ENCODE results near the gene HEXD. TPM values are rescaled to one million over a fixed set of nuclear protein-coding genes. Genes with fewer than 3 reads are reported as not detected.

Gene HEXD
- total and polyA plus RNA-seq, 10 of the 15 experiments (the other 5 are each of a cell fraction or from before 2014, with no cell fraction given): 1.6 to 24.2 (median 7.0) TPM

GRCh38 chr17:82382933-82383255, 35.3 kb upstream of the HEXD start:
- ChIA-PET SMC1A (ENCODE audit: uncharacterized antibody, unreplicated experiment) (no interaction called here), CTCF (no interaction called here), POLR2A (interaction anchor here (0.6 kb wide), 1 partner anchor 15 kb away, joined by 3 read pairs; no protein-coding TSS in a partner anchor), RAD21 (ENCODE audit: unreplicated experiment) (no interaction called here)
- no TSS peak for BruUV-seq (replicated peaks)
- no peaks in the 10 kb centered on the region for H3K9me3 ChIP-seq (replicated peaks; ENCODE audit: control insufficient read depth, insufficient read depth, low read length)
- in situ Hi-C loops (cut with MboI) (no loop called here), intact Hi-C loops (cut with micrococcal nuclease; ENCODE audit: unreplicated experiment) (no loop called here)
- FAIRE-seq (no peak), ATAC-seq (no peak), DNase-seq (ENCODE audit: low read depth, low spot score) (no peak)
- no peak overlapping the region for H3K4me2 ChIP-seq (ENCODE audit: control insufficient read depth, insufficient read depth)
- H3K4me3 ChIP-seq: no peak overlapping the region
- H3K27ac ChIP-seq (ENCODE audit: control insufficient read depth, insufficient read depth): no peak overlapping the region
- no peaks in the 10 kb centered on the region for H3K79me2 ChIP-seq (ENCODE audit: control insufficient read depth, insufficient read depth, low read length)
- H2AFZ ChIP-seq (ENCODE audit: control insufficient read depth, low read depth, low read length): no peak overlapping the region
- WGBS (ENCODE audit: insufficient coverage, insufficient replicate concordance, low lambda C conversion rate, missing lambda C conversion rate): 58% methylated on average over 11 of the region's 11 CpGs
- H3K9ac ChIP-seq (ENCODE audit: control insufficient read depth, insufficient read depth, low read length): no peak overlapping the region
- H3K27me3 ChIP-seq (replicated peaks in 1 of 2; ENCODE audit: control insufficient read depth in 2 of 2, insufficient read depth in 2 of 2, low read length in 1 of 2): no peaks in the 10 kb centered on the region
- no peaks in the 10 kb centered on the region for H3K36me3 ChIP-seq (ENCODE audit: control insufficient read depth in 2 of 2, insufficient read depth in 2 of 2, low read length in 1 of 2)
- H3K4me1 ChIP-seq (ENCODE audit: control insufficient read depth, insufficient read depth, low read length): no peaks in the 10 kb centered on the region
- no peaks in the 10 kb centered on the region for H4K20me1 ChIP-seq (ENCODE audit: control insufficient read depth, insufficient read depth)
- TF ChIP-seq NFIC (IDR thresholded peaks at IDR 0.05; ENCODE audit: low read depth, low read length) (no peak), CHD2 (IDR thresholded peaks at IDR 0.05; ENCODE audit: borderline replicate concordance, low read depth, low read length) (no peak), NFXL1 (IDR thresholded peaks at IDR 0.05; ENCODE audit: borderline replicate concordance) (no peak), ETV6 (conservative IDR thresholded peaks at IDR 0.05 in 1 of 2, IDR thresholded peaks at IDR 0.05 in 1 of 2; ENCODE audit: borderline replicate concordance in 1 of 2, low read depth in 1 of 2) (no peak), SP1 (IDR thresholded peaks at IDR 0.05; ENCODE audit: low read depth, low read length) (no peak), CUX1 (IDR thresholded peaks at IDR 0.05; ENCODE audit: insufficient replicate concordance, low read depth, low read length) (no peak), RELA (IDR thresholded peaks at IDR 0.05; ENCODE audit: borderline replicate concordance, partially characterized antibody) (no peak), KLF5 (IDR thresholded peaks at IDR 0.05; ENCODE audit: partially characterized antibody) (no peak), IKZF1 (conservative IDR thresholded peaks at IDR 0.05) (no peak), FOXK2 (IDR thresholded peaks at IDR 0.05) (no peak), CREB1 (IDR thresholded peaks at IDR 0.05; ENCODE audit: low read depth) (no peak), PRDM15 (CRISPR knock-in tag; IDR thresholded peaks at IDR 0.05) (no peak), ELK1 (IDR thresholded peaks at IDR 0.05; ENCODE audit: low read depth, low read length) (no peak), SMARCA5 (IDR thresholded peaks at IDR 0.05) (no peak), USF1 (IDR thresholded peaks at IDR 0.05; ENCODE audit: borderline replicate concordance, extremely low read length, insufficient read depth, low read depth, low read length) (no peak)

Data from GM12878 (cell line).